Natural killer cell treated with Interleukin-12 subunit alpha and Interleukin-12 subunit beta and Interleukin-15 and Interleukin-18, amount 100 ng/mL, for 72 hours (primary cell): ENCODE data around the gene GSC2. TPM values are rescaled to one million over a fixed set of nuclear protein-coding genes. Genes with fewer than 3 reads are reported as not detected.

Experiments used
- ATAC-seq, 2 donors: fragments of 150-1000 bp; cut with Tn5 transposase in 1 of 2; sonication (Bioruptor Pico), chemical (Tn5 transposase) in 1 of 2; 2 replicates each; pipeline ENCODE4 v1.10.0; 2021
- DNase-seq: peaks from one replicate; pipeline ENCODE4 v3.0.0; 2022; ENCODE audit warnings: low spot score
- H3K27ac Mint-ChIP-seq, 2 donors: 1 replicate in 1 of 2; 2 replicates in 1 of 2; pipeline ENCODE4 v1.8.0; 2022; ENCODE audit warnings: mixed read lengths in 2 of 2, mild to moderate bottlenecking in 1 of 2, moderate library complexity in 1 of 2
- H3K27me3 Mint-ChIP-seq, 2 donors: 1 replicate in 1 of 2; 2 replicates in 1 of 2; pipeline ENCODE4 v1.8.0; 2022; ENCODE audit warnings: mixed read lengths in 2 of 2
- H3K36me3 Mint-ChIP-seq: one replicate; pipeline ENCODE4 v1.8.0; 2022; ENCODE audit warnings: mixed read lengths
- H3K4me1 Mint-ChIP-seq, 2 donors: 1 replicate in 1 of 2; 2 replicates in 1 of 2; pipeline ENCODE4 v1.8.0; 2022; ENCODE audit warnings: low read depth in 2 of 2, mixed read lengths in 2 of 2, mild to moderate bottlenecking in 1 of 2
- H3K4me3 Mint-ChIP-seq: one replicate; pipeline ENCODE4 v1.8.0; 2022; ENCODE audit warnings: mixed read lengths
- H3K9me3 Mint-ChIP-seq: 2 replicates; pipeline ENCODE4 v1.8.0; 2022; ENCODE audit warnings: mixed read lengths
- total RNA-seq, 2 donors: library from RNA; stranded (reverse); gene quantifications; one replicate each; pipeline ENCODE4 v1.2.3, GENCODE V29; 2022

GSC2 gene
- not detected for total RNA-seq

GRCh38 chr22:19149991-19150390 lies at the start of gene GSC2:
Gene GSC2 (minus strand): TSS chr22:19150292. CDS start chr22:19150283, 9 bp downstream.
- DNase-seq (no peak), ATAC-seq (no peak)
- Mint-ChIP-seq H3K36me3 (peaks cover 6% of the 10 kb centered on the region), H3K27ac (no peak within 1 kb of the TSS), H3K4me3 (peak within 1 kb of the TSS; percentile 54), H3K9me3 (no peaks in the 10 kb centered on the region), H3K27me3 (peaks cover 31 to 46% of the 10 kb centered on the region in 2 donors), H3K4me1 (peaks cover 0 to 6% of the 10 kb centered on the region in 2 donors)

GRCh38 chr22:19199479-19199878 lies 49.4 kb upstream of the GSC2 start:
- no peak for ATAC-seq
- H3K27ac Mint-ChIP-seq: no peak overlapping the region
- H3K27me3 Mint-ChIP-seq: peaks cover 0 to 7% of the 10 kb centered on the region in 2 donors

GRCh38 chr22:19197997-19198865 lies 48.1 kb upstream of the GSC2 start:
- no peaks in the 10 kb centered on the region for H3K9me3 Mint-ChIP-seq
- no peaks in the 10 kb centered on the region for H3K36me3 Mint-ChIP-seq
- DNase-seq: no peak
- no peak overlapping the region for H3K4me3 Mint-ChIP-seq
- H3K4me1 Mint-ChIP-seq: peaks cover 9 to 25% of the 10 kb centered on the region in 2 donors
- no peaks in the 10 kb centered on the region for H3K27me3 Mint-ChIP-seq
- no peak overlapping the region for H3K27ac Mint-ChIP-seq
- no peak for ATAC-seq

More at GRCh38 chr22:19199479-19199878, 49.4 kb upstream of the GSC2 start:
- Mint-ChIP-seq H3K4me1 (peaks cover 9 to 25% of the 10 kb centered on the region in 2 donors), H3K36me3 (no peaks in the 10 kb centered on the region), H3K4me3 (no peak overlapping the region), H3K9me3 (no peaks in the 10 kb centered on the region)
- DNase-seq: no peak

GRCh38 chr22:19196841-19197612 lies 46.9 kb upstream of the GSC2 start:
- Mint-ChIP-seq H3K27me3 (no peaks in the 10 kb centered on the region), H3K4me1 (peaks cover 5 to 25% of the 10 kb centered on the region in 2 donors), H3K4me3 (no peak overlapping the region), H3K9me3 (no peaks in the 10 kb centered on the region), H3K27ac (no peak overlapping the region), H3K36me3 (no peaks in the 10 kb centered on the region)
- DNase-seq: no peak
- no peak for ATAC-seq

- no peaks in the 10 kb centered on the region for H3K36me3 Mint-ChIP-seq
- peak overlapping the region; percentile 10 for H3K4me3 Mint-ChIP-seq
- no peaks in the 10 kb centered on the region for H3K27me3 Mint-ChIP-seq
- H3K27ac Mint-ChIP-seq: peak overlapping the region in 1 of 2 donors; percentile 77
- DNase-seq: no peak
- peak in 1 of 2 donors; percentile 75 for ATAC-seq
- no peaks in the 10 kb centered on the region for H3K9me3 Mint-ChIP-seq
- peaks cover 5 to 25% of the 10 kb centered on the region in 2 donors for H3K4me1 Mint-ChIP-seq
Measured at GRCh38 chr22:19195796-19196731, 46.0 kb upstream of the GSC2 start.

GRCh38 chr22:19194766-19195536 lies 44.9 kb upstream of the GSC2 start:
- peak overlapping the region in 1 of 2 donors; percentile 77 for H3K27ac Mint-ChIP-seq
- peak overlapping the region; percentile 10 for H3K4me3 Mint-ChIP-seq
- no peaks in the 10 kb centered on the region for H3K9me3 Mint-ChIP-seq
- H3K36me3 Mint-ChIP-seq: no peaks in the 10 kb centered on the region
- H3K4me1 Mint-ChIP-seq: peaks cover 5 to 25% of the 10 kb centered on the region in 2 donors
- H3K27me3 Mint-ChIP-seq: no peaks in the 10 kb centered on the region
- DNase-seq: peak; percentile 16
- no peak for ATAC-seq

GRCh38 chr22:19193879-19194278 lies 43.8 kb upstream of the GSC2 start:
- Mint-ChIP-seq H3K4me1 (peaks cover 5 to 25% of the 10 kb centered on the region in 2 donors), H3K27me3 (no peaks in the 10 kb centered on the region), H3K4me3 (no peak overlapping the region), H3K27ac (no peak overlapping the region), H3K36me3 (no peaks in the 10 kb centered on the region), H3K9me3 (no peaks in the 10 kb centered on the region)
- DNase-seq (no peak), ATAC-seq (no peak)

- Mint-ChIP-seq H3K27me3 (no peaks in the 10 kb centered on the region), H3K36me3 (no peaks in the 10 kb centered on the region), H3K4me3 (no peak overlapping the region), H3K9me3 (no peaks in the 10 kb centered on the region), H3K27ac (no peak overlapping the region), H3K4me1 (no peaks in the 10 kb centered on the region)
- peak; percentile 48 for DNase-seq
- no peak for ATAC-seq
Measured at GRCh38 chr22:19187716-19188563, 37.8 kb upstream of the GSC2 start.

- Mint-ChIP-seq H3K27ac (peak overlapping the region in 1 of 2 donors; percentile 32), H3K9me3 (no peaks in the 10 kb centered on the region), H3K36me3 (no peaks in the 10 kb centered on the region), H3K4me1 (peaks cover 0 to 12% of the 10 kb centered on the region in 2 donors), H3K4me3 (no peak overlapping the region), H3K27me3 (peaks cover 0 to 5% of the 10 kb centered on the region in 2 donors)
- DNase-seq: peak; percentile 56
- no peak for ATAC-seq
Measured at GRCh38 chr22:19184276-19184997, 34.3 kb upstream of the GSC2 start.

- Mint-ChIP-seq H3K4me1 (peaks cover 0 to 16% of the 10 kb centered on the region in 2 donors), H3K27ac (no peak overlapping the region), H3K9me3 (no peaks in the 10 kb centered on the region), H3K27me3 (peaks cover 0 to 5% of the 10 kb centered on the region in 2 donors), H3K4me3 (no peak overlapping the region), H3K36me3 (no peaks in the 10 kb centered on the region)
- DNase-seq: peak; percentile 51
- no peak for ATAC-seq
Measured at GRCh38 chr22:19183216-19183615, 33.1 kb upstream of the GSC2 start.

GRCh38 chr22:19182472-19183157 lies 32.5 kb upstream of the GSC2 start:
- no peak overlapping the region for H3K27ac Mint-ChIP-seq
- peaks cover 0 to 16% of the 10 kb centered on the region in 2 donors for H3K4me1 Mint-ChIP-seq
- H3K4me3 Mint-ChIP-seq: no peak overlapping the region
- ATAC-seq: no peak
- peaks cover 0 to 5% of the 10 kb centered on the region in 2 donors for H3K27me3 Mint-ChIP-seq
- no peaks in the 10 kb centered on the region for H3K36me3 Mint-ChIP-seq
- no peaks in the 10 kb centered on the region for H3K9me3 Mint-ChIP-seq
- DNase-seq: peak; percentile 38
